NCI-H2171 (cell line): ENCODE results near the gene TKTL1.
"Not testable (repeated sequence)": the region's sequence is repeated elsewhere in the genome, so short reads cannot be mapped to it uniquely, and the experiment has no call there.

Experiments used
- DNase-seq: peaks from one replicate; lab custom pipeline; 2025; lab: John Stamatoyannopoulos, UW

Gene TKTL1

GRCh38 chrX:154309041-154309775, 13.6 kb downstream of the TKTL1 start:
- no peak for DNase-seq

GRCh38 chrX:154310616-154311536, 15.3 kb downstream of the TKTL1 start:
- no peak for DNase-seq

- no peak for DNase-seq
These were observed 16.5 kb downstream of the TKTL1 start for GRCh38 chrX:154312116-154312515.

GRCh38 chrX:154313147-154313546, 17.6 kb downstream of the TKTL1 start:
- no peak for DNase-seq

GRCh38 chrX:154315416-154315815, 19.8 kb downstream of the TKTL1 start:
- DNase-seq = no peak

- no peak for DNase-seq
These were observed 21.9 kb downstream of the TKTL1 start for GRCh38 chrX:154317391-154317995.

GRCh38 chrX:154320406-154320805, 24.8 kb downstream of the TKTL1 start:
- no peak for DNase-seq

- no peak for DNase-seq
These were observed 25.6 kb downstream of the TKTL1 start for GRCh38 chrX:154321152-154321551.

GRCh38 chrX:154321594-154321993, 26.0 kb downstream of the TKTL1 start:
- DNase-seq = peak; percentile 51

GRCh38 chrX:154322890-154323289, 27.3 kb downstream of the TKTL1 start:
- DNase-seq = no peak

- DNase-seq = no peak
These were observed 27.9 kb downstream of the TKTL1 start for GRCh38 chrX:154323537-154323936.

- DNase-seq = no peak
These were observed 29.9 kb downstream of the TKTL1 start for GRCh38 chrX:154325541-154325940.

- DNase-seq = no peak
These were observed 31.6 kb downstream of the TKTL1 start for GRCh38 chrX:154327038-154327820.

- no peak for DNase-seq
These were observed 33.1 kb downstream of the TKTL1 start for GRCh38 chrX:154328646-154329045.

- DNase-seq = no peak
These were observed 33.7 kb downstream of the TKTL1 start for GRCh38 chrX:154329294-154329693.

- DNase-seq = no peak
These were observed 37.0 kb downstream of the TKTL1 start for GRCh38 chrX:154332561-154332960.

- no peak for DNase-seq
These were observed 37.5 kb downstream of the TKTL1 start for GRCh38 chrX:154333116-154333515.

GRCh38 chrX:154333837-154334271, 38.3 kb downstream of the TKTL1 start:
- no peak for DNase-seq

- no peak for DNase-seq
These were observed 38.9 kb downstream of the TKTL1 start for GRCh38 chrX:154334496-154334895.

GRCh38 chrX:154341399-154342298, 46.1 kb downstream of the TKTL1 start:
- not testable (repeated sequence) for DNase-seq

- DNase-seq = not testable (repeated sequence)
These were observed 47.5 kb downstream of the TKTL1 start for GRCh38 chrX:154343063-154343462.
